HG02763 (cell line): ENCODE measurements around the gene GDF10.
A peak's percentile ranks its signal among the peaks of the same experiment; 100 is the strongest.

ENCODE experiments used
- ATAC-seq: cut with Tn5 transposase; IDR thresholded peaks from one replicate; pipeline ENCODE4 v1.9.1; 2021; ENCODE audit warnings: mild to moderate bottlenecking, moderate library complexity; ENCODE audit not compliant: unreplicated experiment

The GDF10 gene

DNA sequence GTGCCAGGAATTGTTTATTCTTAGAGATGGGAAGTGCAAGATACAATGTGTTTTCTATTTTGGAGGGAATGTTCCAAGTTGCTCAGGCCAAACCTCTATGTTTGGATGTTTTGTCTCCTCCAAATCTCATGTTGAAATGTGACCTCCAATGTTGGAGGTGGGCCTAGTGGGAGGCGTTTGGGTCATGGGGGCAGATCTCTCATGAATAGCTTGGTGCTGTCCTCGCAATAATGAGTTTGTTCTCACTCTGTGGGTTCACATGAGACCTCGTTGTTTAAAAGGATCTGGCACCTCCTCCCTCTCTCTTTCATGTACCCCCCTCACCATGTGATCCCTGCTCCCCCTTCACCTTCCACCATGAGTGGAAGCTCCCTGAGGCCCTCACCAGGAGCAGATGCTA lies 8.3 kb upstream of the GDF10 start:
- no peak for ATAC-seq

DNA sequence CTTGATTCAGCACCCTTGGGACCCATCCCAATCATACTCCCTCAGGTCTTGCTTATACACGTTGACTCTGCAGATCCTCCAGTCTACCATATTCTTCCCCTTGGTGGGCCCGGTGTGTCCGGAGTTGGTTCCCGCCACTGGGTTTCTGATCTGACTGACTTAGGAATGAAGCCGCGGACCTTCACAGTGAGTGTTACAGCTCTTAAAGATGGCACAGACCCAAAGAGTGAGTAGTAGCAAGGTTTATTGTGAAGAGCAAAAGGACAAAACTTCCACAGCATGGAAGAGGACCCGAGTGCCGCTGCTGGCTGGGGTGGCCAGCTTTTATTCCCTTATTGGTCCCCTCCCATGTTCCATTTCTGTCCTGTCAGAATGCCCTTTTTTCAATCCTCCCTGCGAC lies 5.9 kb upstream of the GDF10 start:
- no peak for ATAC-seq

DNA sequence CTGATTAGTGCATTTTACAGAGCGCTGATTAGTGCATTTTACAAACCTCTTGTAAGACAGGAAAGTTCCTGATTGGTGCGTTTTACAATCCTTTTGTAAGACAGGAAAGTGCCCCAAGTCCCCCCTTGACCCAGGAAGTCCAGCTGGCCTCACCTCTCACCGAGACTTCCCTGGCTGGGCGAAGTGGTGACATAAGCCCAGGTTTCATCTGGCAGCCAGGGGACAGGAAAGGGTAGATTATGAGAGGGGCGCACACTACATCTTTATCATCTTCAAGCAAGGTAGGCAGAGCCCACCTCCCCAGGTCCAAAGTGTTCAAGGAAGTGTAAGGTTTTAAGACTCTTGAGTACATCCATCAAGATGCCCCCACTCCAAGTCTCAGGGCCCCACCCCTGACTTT lies 5.5 kb upstream of the GDF10 start:
- no peak for ATAC-seq

DNA sequence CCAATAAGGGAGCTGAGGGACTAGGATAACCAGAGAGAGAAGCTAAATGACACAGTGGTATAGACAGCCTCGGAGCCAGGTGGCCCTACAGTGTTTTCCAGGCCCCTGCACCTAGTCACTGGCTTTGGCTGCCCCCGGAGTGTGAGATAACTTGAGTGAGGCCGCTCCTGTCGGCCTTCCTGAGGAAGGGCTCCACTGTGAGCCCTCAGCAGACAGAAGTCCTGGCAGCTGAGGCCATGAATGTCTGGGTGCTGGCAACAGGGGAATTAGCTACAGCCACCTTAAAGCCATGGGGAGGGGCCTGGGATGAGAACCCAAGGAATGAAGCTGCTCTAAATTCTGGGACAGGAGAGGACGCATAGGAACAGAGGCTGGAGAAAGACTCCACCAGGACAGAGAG lies 4.6 kb upstream of the GDF10 start:
- ATAC-seq = no peak

DNA sequence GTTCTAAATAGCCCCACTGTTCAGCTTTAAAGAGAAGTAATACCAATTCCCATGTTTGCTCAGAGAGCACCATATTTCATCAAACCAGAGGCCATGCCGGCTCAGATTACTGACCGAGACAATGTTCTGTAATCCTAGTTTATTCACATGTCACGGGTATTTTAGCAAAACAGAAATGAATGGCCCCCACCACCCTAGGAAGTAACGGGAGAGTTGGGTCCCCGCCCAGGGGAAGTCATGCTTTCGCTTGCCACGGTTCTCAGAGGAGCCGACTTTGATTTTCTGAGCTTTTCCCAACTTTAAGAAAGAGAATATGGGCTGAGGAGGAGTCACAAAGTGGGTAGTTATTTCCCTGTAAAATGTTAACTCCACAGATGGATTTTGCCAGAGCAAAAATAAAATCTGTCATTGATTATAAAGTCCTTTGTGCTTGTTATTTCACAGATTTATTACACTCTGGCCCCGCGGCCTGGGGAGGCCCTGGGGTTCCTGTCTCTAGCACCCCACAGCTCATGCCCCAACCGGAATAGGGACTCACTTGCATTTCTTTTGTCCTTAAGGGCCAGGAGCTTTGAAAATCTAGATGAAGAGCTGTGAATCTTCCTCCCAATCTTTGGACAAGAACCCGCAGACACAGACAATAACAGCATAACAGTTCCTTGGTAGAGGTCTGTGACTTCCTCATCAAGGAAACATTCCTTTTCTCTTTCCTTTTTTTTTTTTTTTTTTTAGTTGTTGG lies 3.7 kb upstream of the GDF10 start:
- ATAC-seq = no peak

DNA sequence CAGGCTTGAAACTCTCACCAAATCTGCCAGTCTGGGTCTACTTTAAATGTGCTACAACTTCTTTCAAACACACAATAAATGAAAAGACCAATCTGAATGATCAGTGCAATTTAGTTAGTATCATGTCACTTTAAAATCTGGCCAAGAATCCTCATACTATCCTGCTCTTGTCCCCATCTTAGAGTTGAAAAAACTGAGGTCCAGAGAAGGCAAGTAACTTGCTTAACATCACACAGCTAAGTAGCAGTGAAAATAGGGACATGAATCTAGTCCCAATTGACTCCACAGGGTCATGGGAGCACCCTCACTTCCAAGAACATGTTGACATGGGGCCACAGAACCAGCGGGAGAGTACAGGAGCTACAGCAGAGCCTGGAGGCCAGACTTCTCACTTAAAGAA lies 3.1 kb upstream of the GDF10 start:
- ATAC-seq = no peak

DNA sequence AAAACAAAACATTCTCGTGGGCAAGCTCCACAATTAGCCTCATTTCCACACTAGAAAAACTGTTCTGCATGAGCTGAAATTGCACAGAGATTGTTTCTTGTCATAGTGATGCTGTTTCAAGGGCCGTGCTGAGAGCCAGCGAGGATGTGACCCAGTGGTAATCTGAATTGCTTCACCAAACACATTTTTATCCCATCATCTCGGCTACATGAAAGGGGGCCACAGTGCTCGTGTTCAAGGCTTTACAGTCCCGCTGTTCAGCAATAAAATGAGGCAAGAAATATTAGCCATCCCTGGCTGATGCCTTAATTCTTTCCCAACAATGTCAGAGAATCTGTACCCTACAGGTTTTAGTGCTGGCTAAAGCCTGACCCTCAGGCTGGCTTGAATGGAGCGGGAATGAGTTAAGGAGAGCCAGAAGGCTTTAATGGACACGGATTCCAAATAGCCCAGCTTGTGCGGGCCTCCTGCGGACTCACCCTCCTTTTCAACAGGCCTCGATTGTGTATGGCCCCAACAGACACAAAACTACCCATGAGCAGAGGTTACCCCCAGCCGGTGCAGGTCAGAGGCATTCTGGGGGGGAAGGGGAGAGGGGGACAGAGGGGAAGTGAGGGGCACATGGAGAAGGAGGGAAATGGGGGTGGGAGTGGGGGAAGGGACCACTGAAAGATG lies 2.0 kb upstream of the GDF10 start:
- ATAC-seq = no peak

DNA sequence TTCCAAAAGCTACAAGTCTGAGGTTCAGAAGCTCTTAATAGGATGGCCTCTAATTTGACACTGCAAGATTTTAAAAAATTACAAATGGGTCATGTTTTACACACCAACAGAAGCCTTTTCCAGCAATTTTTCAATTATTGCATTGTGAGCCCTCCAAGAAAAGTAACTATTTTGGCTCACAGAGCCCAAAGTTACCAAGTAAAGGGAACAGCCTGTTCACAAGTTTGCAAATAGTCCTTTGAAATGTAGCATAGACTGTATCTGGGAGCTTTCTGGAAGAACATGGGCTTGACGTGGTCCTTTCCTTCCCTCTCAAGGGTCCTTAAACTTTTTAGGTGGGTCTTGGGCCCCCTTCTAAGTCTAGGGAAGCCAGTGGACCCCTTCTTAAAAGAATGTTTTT lies 1.3 kb upstream of the GDF10 start:
- ATAC-seq = no peak

DNA sequence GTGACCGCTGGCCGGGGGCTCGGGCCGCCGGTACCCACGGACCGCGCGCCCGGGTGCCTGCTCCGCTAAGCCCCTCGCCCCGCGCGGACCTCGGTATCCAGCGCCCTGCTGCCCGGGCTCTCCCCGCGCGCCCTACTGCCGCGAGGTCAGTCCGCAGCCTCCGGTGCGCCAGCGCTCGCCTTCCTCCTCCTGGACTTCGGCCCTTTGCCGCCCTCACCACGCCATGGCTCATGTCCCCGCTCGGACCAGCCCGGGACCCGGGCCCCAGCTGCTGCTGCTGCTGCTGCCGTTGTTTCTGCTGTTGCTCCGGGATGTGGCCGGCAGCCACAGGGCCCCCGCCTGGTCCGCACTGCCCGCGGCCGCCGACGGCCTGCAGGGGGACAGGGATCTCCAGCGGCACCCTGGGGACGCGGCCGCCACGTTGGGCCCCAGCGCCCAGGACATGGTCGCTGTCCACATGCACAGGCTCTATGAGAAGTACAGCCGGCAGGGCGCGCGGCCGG lies 483 bp downstream of the GDF10 start:
- no peak for ATAC-seq

DNA sequence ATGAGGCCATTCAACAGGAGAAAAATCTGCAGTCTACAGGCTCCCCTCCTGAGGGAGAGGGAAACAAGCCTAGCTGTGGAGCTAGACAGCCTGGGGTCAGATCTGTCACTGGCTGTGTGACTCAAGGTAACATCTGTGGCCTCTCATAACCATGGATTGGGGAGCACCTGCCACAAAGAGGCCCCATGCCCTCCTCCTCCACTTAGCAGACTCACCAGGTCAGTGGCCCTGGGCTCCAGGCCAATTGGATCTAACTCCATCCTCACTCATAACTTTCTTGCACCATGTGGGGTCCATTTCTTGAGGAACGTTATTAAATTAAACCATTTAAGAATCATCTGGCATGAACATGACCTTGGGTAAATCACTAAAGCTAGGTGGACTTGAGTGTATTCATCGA lies 1.8 kb downstream of the GDF10 start:
- ATAC-seq = no peak

DNA sequence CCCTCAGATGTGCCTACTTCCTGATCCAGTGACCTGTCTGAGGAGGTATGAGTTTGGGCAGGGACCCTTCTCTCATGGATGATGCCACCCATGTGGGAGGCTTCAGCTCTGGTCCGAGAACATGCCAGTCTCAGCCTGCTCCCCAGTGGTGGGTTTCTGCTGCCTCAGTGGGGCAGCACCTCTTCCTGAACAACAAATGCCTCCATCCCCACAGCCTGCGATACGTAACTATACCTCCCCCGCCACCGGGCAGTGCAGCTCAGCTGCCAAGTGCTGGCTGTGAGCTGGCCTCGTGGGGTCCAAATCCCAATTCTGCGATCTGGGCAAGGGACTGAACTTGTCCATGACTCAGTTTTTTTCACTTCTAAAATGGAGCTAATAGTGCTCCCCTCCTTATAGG lies 3.1 kb downstream of the GDF10 start:
- ATAC-seq = no peak

DNA sequence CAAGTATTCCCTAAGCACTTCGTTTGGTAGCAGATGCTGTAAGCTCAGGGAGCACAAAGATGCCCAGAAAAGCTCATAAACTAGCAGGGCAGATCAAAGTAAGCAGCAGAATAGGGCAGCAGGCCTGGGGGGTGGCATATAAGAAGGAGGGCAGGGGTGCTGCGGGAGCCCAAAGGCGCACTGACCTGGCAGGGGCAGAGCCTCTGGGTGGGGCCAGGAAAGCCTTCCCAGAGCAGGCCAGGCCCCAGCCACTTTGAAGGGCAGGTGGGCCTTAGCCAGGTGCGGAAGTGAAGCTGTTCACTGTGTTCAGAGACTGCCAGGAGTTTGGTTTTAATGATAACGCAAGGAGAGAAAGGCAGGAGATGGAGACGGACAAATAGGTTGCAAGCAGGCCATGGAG lies 3.9 kb downstream of the GDF10 start:
- no peak for ATAC-seq

DNA sequence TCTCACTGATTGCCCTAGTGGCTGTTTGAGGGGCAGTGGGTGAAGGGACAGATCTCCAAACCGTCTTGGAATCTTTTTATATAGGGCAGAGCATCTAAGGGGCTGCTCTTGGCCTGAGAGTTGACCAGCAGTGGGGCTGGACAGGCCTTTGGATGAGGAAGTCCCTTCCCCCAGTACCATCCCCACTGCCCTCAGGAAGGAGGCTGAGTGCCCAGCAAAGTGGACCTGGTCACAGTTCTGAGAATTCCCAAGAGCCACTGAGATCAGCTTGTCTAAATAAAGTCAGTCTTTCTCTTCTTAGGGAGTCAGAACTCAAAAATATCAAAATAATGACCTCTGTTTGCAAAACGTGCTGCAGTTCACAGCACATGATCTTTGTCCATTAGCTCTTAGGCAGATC lies 5.6 kb downstream of the GDF10 start:
- no peak for ATAC-seq

DNA sequence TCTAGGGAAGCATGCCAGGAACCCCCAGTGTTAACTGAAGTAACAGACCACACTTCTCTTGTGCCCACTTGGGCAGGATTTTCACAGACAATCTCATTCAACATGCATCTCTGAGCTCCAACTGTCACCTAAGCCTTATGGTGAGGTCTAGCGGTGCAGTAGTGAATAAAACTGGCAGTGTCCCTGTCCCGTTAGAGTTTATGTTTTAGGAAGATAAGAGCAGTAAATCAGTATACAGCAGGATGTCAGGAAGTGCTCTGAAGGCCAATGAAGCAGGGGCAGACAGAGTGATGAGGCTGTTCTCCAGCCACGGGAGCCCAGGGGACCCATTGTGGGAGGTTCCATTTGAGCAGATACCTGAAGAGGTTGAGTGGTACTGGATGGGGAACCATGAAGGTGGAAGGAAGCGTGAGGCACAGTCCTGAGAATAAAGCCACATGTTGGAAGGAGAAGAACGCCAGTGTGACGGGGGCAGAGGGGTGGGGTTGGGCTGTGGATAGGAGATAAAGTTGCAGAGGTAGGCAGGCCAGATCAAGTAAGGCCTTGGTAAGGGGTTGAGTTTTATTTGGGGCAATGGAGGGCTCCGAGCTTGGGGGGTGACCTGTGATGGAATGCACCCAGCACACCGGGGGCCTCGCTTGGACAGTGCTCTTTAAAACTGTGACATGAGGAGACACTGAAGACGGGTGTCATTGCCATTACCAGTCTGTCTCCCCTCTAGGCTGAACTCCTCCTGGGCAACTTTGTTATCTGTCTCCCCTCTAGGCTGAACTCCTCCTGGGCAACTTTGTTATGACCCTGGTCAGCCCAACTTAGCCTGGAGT lies 6.6 kb downstream of the GDF10 start:
- ATAC-seq = no peak

DNA sequence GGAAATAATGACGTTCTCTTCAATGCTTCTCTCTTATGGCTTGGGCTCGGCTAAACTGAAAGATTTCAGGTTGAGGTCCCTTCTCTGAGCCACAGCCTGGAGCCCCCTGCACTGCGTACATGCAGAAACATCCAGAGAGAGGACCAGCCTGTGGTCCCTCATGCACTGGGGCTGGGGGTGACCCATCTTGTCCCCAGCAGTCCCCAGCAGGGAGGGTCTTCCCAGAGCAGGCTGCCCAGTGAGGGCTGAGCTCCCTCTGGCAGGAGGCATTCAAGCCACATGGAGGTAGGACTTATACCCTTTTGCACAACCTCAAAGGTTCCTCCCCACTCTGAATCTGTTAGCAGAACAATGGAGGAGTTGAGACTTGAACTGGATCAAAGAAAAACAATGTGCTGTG lies 7.4 kb downstream of the GDF10 start:
- no peak for ATAC-seq

DNA sequence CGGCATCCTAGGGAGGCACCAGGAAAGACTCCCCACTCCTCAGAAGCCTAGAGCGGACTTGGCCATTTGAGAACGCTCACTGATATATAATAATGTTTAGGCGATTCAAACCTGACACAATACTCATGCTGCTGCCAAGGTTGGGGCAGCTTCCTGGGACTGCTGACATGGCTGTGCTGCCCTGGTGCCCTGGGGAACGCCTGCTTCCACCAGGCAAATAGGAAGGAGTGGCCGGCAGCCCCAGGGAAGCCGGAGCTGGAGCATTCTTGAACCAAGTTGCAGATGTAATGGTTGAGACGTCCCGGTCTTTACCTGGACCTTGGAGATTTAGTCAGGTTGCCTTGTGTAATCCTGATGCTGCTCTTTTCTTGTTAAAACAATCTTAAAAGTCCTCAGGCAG lies 8.8 kb downstream of the GDF10 start:
- ATAC-seq = no peak

DNA sequence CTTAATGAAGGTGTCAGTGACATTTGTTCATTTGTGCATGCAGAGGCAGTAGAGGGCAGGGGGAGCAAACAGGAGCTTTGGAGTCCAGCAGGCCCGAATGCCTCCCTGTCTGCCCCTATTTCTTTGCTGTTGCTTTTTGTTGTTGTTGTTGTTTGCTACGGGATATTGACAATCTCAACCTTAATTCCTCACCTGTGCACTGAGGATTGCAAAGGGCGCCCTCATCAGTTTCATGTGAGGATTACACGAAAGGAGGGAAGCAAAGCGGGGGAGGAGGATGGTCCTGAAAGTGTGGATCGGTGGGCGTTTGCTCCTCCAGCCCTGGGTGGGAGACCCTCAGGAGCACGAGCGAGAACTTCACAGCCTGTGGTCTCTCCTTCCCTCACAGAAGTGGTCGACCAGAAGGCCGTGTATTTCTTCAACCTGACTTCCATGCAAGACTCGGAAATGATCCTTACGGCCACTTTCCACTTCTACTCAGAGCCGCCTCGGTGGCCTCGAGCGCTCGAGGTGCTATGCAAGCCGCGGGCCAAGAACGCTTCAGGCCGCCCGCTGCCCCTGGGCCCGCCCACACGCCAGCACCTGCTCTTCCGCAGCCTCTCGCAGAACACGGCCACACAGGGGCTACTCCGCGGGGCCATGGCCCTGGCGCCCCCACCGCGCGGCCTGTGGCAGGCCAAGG lies 9.6 kb downstream of the GDF10 start:
- ATAC-seq = no peak

DNA sequence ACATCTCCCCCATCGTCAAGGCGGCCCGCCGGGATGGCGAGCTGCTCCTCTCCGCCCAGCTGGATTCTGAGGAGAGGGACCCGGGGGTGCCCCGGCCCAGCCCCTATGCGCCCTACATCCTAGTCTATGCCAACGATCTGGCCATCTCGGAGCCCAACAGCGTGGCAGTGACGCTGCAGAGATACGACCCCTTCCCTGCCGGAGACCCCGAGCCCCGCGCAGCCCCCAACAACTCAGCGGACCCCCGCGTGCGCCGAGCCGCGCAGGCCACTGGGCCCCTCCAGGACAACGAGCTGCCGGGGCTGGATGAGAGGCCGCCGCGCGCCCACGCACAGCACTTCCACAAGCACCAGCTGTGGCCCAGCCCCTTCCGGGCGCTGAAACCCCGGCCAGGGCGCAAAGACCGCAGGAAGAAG lies 10.1 kb downstream of the GDF10 start:
- no peak for ATAC-seq

DNA sequence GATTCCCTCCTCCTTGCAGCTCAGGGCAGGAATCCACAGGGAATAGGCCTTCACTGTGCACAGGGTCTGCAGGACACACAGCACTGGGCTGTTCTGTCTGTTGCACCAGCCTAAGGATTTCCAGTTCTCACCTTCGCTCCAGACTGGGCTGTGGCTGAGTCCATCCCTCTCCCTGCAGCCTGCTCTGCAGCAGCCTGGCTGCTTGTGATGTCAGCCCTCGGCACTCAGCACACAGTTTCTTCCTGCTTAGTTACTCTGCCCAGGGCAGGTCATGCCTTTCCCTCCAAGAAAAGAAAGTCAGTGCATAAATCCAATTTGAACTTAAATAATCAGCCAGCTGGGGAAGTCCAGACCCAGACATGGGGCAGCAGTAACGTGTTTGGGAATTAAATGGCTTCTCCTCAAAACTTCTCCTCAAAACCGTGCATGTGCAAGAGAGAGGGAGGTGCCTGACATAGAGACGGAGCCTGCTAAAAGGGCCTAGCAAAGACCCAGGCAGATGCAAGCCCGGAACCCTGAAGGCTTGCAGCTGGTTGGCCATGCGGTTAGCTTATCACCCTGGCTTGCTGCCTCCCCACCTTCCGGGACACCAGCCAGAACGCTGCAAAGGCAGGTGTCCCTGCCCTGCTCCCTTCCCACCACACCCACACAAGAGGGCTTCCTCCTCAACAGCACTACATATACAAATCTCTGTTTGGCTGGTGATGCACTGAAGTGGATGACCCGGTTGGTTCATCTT lies 11.4 kb downstream of the GDF10 start:
- no peak for ATAC-seq

DNA sequence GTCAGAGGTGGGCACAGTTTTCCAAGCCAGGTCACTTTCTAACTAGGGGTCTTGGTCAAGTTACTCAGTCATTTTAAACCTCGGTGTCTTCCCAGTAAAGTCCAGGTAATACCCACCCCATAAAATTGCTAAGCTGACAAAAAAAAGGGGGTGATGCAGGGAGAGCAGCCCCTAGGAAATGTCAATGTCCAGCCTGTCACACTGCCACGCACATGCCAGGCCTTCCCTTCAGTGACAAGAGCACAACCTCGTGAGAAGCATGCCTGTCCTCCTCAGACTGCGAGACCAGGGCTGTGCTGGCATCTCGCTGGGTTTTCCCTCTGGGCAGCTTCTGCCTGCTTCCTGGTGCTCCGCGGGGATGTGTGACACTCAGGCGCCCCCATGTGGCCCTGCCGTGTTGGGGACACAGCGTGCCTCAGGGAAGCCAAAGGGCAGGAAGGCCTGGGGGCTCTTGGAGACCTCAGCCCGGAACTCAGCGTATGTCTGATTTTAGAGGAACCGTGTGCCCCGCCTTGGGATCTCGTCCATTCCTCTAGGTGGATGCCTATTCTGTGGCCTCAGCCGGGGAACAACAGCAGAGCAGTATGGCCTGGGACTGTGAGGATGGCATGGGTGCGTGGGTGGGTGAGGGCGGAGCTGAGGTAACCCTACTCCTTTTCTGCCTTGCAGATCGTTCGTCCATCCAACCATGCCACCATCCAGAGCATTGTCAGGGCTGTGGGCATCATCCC lies 12.1 kb downstream of the GDF10 start:
- peak; percentile 74 for ATAC-seq
